Activated CD4-positive, alpha-beta T cell treated with anti-CD3 and anti-CD28 coated beads, Interleukin-2, amount 10 ng/mL, durations not matched to agents 24 days and 14 days (primary cell): ENCODE results near the gene SCFD1. TPM values are rescaled to one million over a fixed set of nuclear protein-coding genes. Genes with fewer than 3 reads are reported as not detected.
"Not testable (repeated sequence)": the region's sequence is repeated elsewhere in the genome, so short reads cannot be mapped to it uniquely, and the experiment has no call there.

ENCODE experiments used
- DNase-seq: peaks from one replicate; pipeline ENCODE4 v3.0.0; 2022
- H3K27ac Mint-ChIP-seq: one replicate; pipeline ENCODE4 v1.8.0; 2022; ENCODE audit warnings: mild to moderate bottlenecking, mixed read lengths
- H3K27me3 Mint-ChIP-seq: one replicate; pipeline ENCODE4 v1.8.0; 2022; ENCODE audit warnings: mixed read lengths
- H3K36me3 Mint-ChIP-seq: one replicate; pipeline ENCODE4 v1.8.0; 2022; ENCODE audit warnings: low read depth, mild to moderate bottlenecking, mixed read lengths
- H3K4me1 Mint-ChIP-seq: one replicate; pipeline ENCODE4 v1.8.0; 2021; ENCODE audit warnings: mixed read lengths
- H3K4me3 Mint-ChIP-seq: one replicate; pipeline ENCODE4 v1.8.0; 2022; ENCODE audit warnings: mild to moderate bottlenecking, moderate library complexity, mixed read lengths
- H3K9me3 Mint-ChIP-seq: one replicate; pipeline ENCODE4 v1.8.0; 2021; ENCODE audit warnings: mixed read lengths
- intact Hi-C: fragments of 100-400 bp; cut with micrococcal nuclease; formaldehyde crosslinking; loops from one replicate; pipeline ENCODE4 v1.15.1; 2023
- total RNA-seq: library from RNA; stranded (reverse); gene quantifications from 2 replicates; pipeline ENCODE4 v1.2.3, GENCODE V29; 2022

The SCFD1 gene, protein sequence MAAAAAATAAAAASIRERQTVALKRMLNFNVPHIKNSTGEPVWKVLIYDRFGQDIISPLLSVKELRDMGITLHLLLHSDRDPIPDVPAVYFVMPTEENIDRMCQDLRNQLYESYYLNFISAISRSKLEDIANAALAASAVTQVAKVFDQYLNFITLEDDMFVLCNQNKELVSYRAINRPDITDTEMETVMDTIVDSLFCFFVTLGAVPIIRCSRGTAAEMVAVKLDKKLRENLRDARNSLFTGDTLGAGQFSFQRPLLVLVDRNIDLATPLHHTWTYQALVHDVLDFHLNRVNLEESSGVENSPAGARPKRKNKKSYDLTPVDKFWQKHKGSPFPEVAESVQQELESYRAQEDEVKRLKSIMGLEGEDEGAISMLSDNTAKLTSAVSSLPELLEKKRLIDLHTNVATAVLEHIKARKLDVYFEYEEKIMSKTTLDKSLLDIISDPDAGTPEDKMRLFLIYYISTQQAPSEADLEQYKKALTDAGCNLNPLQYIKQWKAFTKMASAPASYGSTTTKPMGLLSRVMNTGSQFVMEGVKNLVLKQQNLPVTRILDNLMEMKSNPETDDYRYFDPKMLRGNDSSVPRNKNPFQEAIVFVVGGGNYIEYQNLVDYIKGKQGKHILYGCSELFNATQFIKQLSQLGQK
- 75.3 and 81.0 TPM in 2 replicates for total RNA-seq

DNA sequence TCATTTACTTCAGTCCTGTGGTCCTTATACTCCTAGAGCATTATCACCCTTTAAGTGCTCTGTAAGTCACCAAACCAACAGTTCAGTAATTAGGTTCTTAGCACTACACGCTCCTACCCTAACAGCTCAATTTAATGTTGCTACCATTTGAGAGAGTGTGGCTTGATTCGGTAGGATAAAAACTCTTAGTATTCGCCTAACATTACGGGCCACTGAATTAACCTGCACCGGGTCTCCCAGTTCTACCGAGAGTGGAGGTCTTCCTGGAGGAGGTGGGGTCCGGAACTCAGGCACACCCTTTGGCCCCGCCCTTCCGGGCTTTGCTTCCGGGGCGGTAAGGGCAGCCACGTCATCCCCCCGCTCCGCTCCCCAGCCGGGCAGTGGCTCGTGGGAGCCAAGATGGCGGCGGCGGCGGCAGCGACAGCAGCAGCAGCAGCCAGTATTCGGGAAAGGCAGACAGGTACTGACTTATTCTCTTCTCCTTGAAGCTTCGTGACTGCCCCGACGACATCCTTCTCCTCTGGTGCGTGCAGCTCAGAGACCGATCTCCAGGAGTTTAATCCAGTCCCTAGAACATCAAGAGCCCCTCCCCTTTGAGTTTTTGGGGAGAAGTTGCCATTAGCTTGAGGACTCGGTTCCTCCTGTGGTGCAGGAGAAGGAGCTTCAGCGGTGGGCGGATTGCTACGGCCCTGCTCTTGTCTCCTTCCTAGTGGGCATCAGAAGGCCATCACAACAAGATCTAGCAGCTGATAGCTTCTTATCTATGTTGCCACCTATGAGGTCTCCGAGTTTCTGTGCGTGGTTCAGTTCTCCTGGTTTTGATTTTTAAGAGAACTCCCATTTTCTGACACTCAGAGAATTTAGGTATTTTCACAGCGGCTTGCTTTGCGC lies at the start of gene SCFD1:
Gene SCFD1, plus strand, starts transcription at position 380 of the 891 bp plus-strand sequence. Its CDS starts 20 bp downstream, at position 400.
- Mint-ChIP-seq H3K27me3 (no peaks in the 10 kb centered on the region), H3K27ac (peak within 1 kb of the TSS; percentile 95), H3K36me3 (peaks cover 11% of the 10 kb centered on the region), H3K4me3 (peak within 1 kb of the TSS; percentile 87), H3K4me1 (peaks cover 32% of the 10 kb centered on the region), H3K9me3 (no peaks in the 10 kb centered on the region)
- peak; percentile 99 for DNase-seq
- intact Hi-C loops: loop anchor here (1.0 to 10.0 kb wide), 9 partner anchors 63 to 1580 kb away; partner anchors contain the start of genes ARHGAP5, DTD2, G2E3 and HECTD1

DNA sequence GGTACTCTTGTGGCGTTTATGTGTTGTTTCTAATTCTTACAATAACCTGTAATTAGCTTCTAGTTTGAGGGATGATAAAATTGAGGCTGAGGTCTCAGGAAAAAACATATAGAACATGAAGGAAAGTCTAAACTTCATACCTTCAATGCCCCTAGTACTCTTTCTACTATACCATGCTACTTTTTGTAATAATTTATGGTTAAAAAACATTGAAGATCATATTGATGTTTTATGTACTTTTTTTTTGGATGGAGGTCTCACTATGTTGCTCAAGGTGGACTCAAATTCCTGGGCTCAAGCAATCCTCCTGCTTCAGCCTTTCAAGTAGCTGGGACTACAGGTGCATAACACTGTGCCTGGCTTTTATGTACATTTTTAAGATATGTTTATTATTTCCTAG lies 49.3 kb upstream of the SCFD1 start:
- peaks cover 45% of the 10 kb centered on the region for H3K4me1 Mint-ChIP-seq
- H3K27ac Mint-ChIP-seq: no peak overlapping the region

DNA sequence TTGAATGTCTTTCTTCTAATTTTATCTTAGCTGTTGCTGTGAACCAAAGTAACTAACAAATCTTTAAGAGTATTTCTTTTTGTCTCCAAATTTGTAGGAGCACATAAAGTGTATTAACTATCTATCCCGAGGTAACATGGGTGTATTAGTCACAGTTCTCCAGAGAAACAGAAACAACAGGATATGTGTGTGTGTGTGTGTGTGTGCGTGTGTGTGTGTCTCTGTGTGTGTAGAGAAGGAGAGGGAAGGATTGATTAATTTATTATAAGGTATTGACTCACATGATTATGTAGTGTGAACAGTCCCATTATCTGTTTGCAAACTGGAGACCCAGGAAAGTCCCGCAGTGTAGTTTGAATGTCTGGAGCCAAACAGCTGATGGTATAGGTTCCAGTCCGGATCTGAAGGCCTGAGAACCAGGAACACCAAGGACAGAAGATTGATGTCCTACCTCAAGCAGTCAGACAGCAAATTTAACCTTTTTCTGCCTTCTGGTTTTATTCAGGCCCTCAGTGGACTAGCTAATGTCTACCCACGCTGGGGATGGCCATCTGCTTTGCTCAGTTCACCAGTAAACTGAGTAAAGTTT lies 48.8 kb upstream of the SCFD1 start:
- no peak overlapping the region for H3K4me3 Mint-ChIP-seq
- H3K27ac Mint-ChIP-seq: no peak overlapping the region
- H3K4me1 Mint-ChIP-seq: peaks cover 44% of the 10 kb centered on the region
- peaks cover 16% of the 10 kb centered on the region for H3K36me3 Mint-ChIP-seq
- no peaks in the 10 kb centered on the region for H3K27me3 Mint-ChIP-seq
- H3K9me3 Mint-ChIP-seq: peaks cover 5% of the 10 kb centered on the region
- intact Hi-C loops: no loop called here
- no peak for DNase-seq

More for the DNA sequence above, 49.3 kb upstream of the SCFD1 start:
- Mint-ChIP-seq H3K4me3 (no peak overlapping the region), H3K36me3 (peaks cover 14% of the 10 kb centered on the region), H3K9me3 (peaks cover 5% of the 10 kb centered on the region), H3K27me3 (no peaks in the 10 kb centered on the region)
- intact Hi-C loops: no loop called here
- DNase-seq: no peak

DNA sequence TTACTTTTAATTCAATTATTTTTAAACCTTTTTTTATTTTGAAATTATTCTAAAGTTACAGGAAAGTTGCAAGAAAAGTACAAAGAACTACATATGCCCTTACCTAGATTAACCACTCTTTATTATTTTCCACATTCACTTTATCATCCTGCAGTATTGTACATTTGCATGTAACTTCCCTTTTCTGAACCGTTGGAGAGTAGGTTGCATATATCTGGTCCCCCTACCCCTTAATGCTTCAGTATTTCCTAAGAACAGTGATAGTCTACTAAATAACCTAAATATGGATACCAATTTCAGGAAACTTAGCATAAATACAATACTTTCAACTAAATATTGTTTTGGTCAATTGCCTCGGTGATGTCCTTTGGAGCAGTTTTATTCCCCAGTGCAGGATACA lies 48.2 kb upstream of the SCFD1 start:
- H3K4me1 Mint-ChIP-seq: peaks cover 48% of the 10 kb centered on the region
- H3K9me3 Mint-ChIP-seq: peaks cover 8% of the 10 kb centered on the region
- no peak overlapping the region for H3K27ac Mint-ChIP-seq
- intact Hi-C loops: no loop called here
- no peak overlapping the region for H3K4me3 Mint-ChIP-seq
- DNase-seq: no peak
- peaks cover 18% of the 10 kb centered on the region for H3K36me3 Mint-ChIP-seq
- no peaks in the 10 kb centered on the region for H3K27me3 Mint-ChIP-seq

DNA sequence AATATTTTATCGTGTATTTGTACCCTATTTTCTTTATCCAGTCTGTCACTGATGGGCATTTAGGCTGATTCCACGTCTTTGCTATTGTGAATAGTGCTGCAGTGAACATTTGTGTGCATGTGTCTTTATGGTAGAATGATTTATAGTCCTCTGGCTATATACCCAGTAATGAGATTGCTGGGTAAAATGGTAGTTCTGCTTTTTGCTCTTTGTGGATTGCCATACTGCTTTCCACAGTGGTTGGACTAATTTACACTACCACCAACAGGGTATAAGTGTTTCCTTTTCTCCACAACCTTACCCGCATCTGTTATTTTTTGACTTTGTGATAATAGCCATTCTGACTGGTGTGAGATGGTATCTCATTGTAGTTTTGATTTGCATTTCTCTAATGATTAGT lies 47.3 kb upstream of the SCFD1 start:
- Mint-ChIP-seq H3K4me1 (peaks cover 42% of the 10 kb centered on the region), H3K36me3 (peaks cover 16% of the 10 kb centered on the region)
- H3K27me3 Mint-ChIP-seq, DNase-seq, H3K9me3 Mint-ChIP-seq, intact Hi-C loops, H3K27ac Mint-ChIP-seq, H3K4me3 Mint-ChIP-seq: not testable (repeated sequence)

DNA sequence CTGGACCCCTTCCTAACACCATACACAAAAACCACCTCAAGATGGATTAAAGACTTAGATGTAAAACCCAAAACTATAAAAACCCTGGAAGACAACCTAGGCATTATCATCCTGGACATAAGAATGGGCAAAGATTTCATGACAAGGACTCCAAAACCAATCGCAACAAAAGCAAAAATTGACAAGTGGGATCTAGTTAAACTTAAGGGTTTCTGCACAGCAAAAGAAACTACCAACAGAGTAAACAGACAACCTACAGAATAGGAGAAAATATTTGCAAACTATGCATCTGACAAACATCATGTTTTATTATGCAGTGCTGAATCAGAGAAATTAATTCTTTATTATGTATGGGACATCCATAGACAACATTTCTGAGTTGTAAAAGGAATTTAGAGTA lies 45.8 kb upstream of the SCFD1 start:
- H3K27ac Mint-ChIP-seq, H3K4me3 Mint-ChIP-seq, DNase-seq, H3K27me3 Mint-ChIP-seq, H3K9me3 Mint-ChIP-seq, intact Hi-C loops: not testable (repeated sequence)
- peaks cover 29% of the 10 kb centered on the region for H3K4me1 Mint-ChIP-seq
- peaks cover 16% of the 10 kb centered on the region for H3K36me3 Mint-ChIP-seq

DNA sequence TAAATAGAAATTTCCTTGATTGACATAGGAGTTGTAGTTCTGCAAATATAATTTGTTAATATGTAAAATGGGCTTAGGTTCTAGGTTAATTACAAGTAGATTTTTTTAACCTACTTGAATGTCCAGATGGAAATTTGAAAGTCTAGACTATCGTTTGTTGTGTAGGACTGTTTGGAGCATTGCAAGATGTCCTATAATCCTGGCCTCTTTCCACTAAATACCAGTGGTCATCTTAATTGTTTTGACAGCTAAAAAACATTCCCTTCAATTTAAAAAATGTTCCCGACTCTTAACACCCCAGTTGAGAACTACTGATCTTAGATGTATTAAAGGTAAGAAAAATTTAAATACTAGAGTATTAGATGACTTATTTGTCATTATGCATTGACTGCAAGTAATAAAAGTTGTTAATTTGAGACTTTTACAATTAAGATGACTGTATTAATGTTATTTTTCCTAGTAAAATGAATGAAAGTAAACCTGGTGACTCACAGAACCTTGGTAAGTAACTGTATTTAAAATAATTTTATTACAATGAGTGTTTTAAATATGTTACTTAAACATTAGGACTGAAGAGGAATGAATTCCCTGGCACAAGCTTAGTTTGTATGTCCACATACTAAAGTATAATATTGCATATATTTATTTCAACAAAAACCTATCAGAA lies 41.4 kb upstream of the SCFD1 start:
- Mint-ChIP-seq H3K4me1 (peaks cover 20% of the 10 kb centered on the region), H3K9me3 (peaks cover 26% of the 10 kb centered on the region), H3K4me3 (no peak overlapping the region), H3K36me3 (peaks cover 44% of the 10 kb centered on the region), H3K27ac (no peak overlapping the region), H3K27me3 (no peaks in the 10 kb centered on the region)
- no peak for DNase-seq
- intact Hi-C loops: no loop called here

DNA sequence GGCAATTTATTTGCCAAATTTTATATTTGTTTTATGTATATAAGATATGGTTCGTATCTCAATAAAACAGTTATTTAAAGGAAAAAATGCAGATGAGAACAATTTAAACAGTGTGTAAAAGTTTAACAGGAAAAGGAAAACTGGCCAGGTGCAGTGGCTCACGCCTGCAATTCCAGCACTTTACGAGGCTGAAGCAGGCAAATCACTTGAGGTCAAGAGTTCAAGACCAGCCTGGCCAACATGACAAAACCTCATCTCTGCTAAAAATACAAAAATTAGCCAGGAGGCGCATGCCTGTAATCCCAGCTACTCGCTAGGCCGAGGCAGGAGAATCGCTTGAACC lies 40.9 kb upstream of the SCFD1 start:
- peaks cover 22% of the 10 kb centered on the region for H3K4me1 Mint-ChIP-seq
- H3K4me3 Mint-ChIP-seq: no peak overlapping the region
- DNase-seq: no peak
- no peaks in the 10 kb centered on the region for H3K27me3 Mint-ChIP-seq
- H3K9me3 Mint-ChIP-seq: peaks cover 22% of the 10 kb centered on the region
- H3K36me3 Mint-ChIP-seq: peaks cover 45% of the 10 kb centered on the region
- intact Hi-C loops: no loop called here
- H3K27ac Mint-ChIP-seq: no peak overlapping the region

DNA sequence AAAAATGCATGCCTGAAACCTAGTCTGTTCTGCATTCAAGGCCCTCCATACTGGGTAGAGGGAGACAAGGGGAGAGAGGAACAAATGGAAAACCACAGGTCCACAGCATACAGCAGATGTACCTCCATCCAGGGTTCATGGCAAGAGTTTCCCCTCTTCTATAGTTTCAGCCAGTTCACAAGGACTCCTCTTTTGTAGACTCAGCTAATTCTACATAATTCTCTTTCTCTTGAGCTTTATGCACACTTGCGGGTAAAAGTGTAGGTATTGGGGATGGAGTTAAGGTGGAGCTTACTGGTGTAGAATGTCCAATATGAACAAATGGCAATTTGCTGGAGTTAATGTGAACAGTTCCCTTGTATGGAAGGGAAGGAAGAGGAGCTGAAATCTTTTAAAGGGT lies 39.7 kb upstream of the SCFD1 start:
- no peak for DNase-seq
- no peak overlapping the region for H3K4me3 Mint-ChIP-seq
- intact Hi-C loops: no loop called here
- no peaks in the 10 kb centered on the region for H3K27me3 Mint-ChIP-seq
- peaks cover 21% of the 10 kb centered on the region for H3K9me3 Mint-ChIP-seq
- H3K4me1 Mint-ChIP-seq: peaks cover 21% of the 10 kb centered on the region
- peaks cover 48% of the 10 kb centered on the region for H3K36me3 Mint-ChIP-seq
- H3K27ac Mint-ChIP-seq: no peak overlapping the region

DNA sequence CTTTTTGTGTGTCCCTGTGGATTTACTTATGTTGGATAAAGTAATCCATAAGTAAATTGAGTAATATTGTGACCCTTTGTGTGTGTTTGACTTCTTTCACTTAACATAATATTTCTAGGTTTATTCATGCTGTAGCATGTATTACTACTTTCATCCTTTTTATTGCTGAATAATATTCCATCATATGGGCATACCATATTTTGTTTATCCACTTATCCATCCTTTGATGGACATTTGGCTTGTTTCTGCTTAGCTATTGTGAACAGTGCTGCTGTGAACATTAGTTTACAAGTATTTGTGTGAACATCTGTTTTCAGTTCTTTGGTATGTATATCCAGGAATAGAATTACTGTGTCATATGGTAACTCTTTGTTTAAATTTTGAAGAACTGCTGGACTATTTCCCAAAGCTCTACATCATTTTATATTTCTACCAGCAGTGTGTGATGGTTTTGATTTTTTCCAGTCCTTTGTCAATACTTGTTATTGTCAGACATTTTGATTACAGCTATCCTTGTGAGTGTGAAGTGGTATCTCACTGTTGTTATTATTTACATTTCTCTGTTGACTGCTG lies 38.0 kb upstream of the SCFD1 start:
- intact Hi-C loops: no loop called here
- DNase-seq: no peak
- H3K27me3 Mint-ChIP-seq: no peaks in the 10 kb centered on the region
- H3K4me3 Mint-ChIP-seq: no peak overlapping the region
- no peak overlapping the region for H3K27ac Mint-ChIP-seq
- peaks cover 18% of the 10 kb centered on the region for H3K9me3 Mint-ChIP-seq
- H3K36me3 Mint-ChIP-seq: peaks cover 50% of the 10 kb centered on the region
- peaks cover 15% of the 10 kb centered on the region for H3K4me1 Mint-ChIP-seq

DNA sequence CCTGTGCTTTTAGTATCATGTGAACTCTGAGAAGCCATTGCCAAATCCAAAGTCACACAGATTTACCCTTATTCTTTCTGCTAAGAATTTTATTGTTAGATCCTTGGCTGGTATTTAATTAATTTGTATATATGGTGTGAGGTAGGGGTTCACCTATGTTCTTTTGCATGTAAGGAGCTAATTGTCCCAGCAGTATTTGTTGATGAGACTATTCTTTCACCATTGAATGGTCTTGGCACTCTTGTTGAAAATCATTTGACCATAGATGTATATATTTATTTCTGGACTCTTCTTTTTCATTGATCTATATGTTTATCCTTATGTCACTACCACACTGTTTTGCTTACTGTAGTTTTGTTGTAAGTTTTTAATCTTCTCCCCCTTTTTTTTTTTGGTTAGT lies 36.9 kb upstream of the SCFD1 start:
- H3K9me3 Mint-ChIP-seq: peaks cover 18% of the 10 kb centered on the region
- H3K4me1 Mint-ChIP-seq: peaks cover 18% of the 10 kb centered on the region
- intact Hi-C loops: no loop called here
- H3K27me3 Mint-ChIP-seq: no peaks in the 10 kb centered on the region
- DNase-seq: no peak
- H3K27ac Mint-ChIP-seq: no peak overlapping the region
- H3K36me3 Mint-ChIP-seq: peaks cover 58% of the 10 kb centered on the region
- H3K4me3 Mint-ChIP-seq: no peak overlapping the region

DNA sequence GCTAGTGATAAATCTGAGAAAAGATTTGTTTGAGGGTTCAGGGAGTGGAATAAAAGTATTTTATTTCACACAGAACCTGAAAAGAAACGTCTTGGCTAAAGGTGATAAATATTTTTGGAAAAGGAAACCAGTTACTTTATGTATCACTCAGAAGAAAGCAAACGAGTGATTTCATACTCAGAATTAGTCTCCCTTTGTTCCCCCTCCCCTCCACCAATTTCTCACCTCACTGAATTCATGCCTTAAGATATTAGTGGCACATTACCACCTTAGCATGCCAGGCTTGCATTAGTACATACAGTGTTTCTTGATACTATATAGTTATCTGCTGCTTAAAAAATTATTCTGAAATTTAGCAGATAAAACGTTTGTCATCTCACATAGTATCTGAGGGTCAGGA lies 35.0 kb upstream of the SCFD1 start:
- Mint-ChIP-seq H3K27me3 (no peaks in the 10 kb centered on the region), H3K4me1 (peaks cover 20% of the 10 kb centered on the region), H3K9me3 (peaks cover 18% of the 10 kb centered on the region), H3K27ac (no peak overlapping the region), H3K4me3 (no peak overlapping the region), H3K36me3 (peaks cover 67% of the 10 kb centered on the region)
- intact Hi-C loops: no loop called here
- DNase-seq: no peak

DNA sequence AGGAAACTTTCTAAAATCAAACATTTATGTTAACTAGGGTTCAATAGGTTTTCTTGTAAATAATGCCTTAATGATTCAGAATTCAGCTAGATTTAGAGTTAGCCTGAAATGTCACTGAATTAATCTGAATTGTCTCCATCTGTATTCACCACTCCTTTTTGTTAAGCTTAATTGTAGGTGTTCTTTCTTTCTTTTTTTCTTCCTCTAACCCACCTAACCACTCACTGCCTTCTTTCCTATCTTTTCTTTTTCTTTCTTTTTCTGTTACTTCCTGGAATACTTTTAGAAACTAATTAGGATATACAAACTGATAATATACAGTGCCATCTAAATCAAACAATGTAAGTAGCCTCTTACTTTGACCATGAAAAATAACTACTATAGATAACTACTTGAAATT lies 33.2 kb upstream of the SCFD1 start:
- H3K27ac Mint-ChIP-seq: no peak overlapping the region
- intact Hi-C loops: no loop called here
- peaks cover 58% of the 10 kb centered on the region for H3K36me3 Mint-ChIP-seq
- H3K9me3 Mint-ChIP-seq: peaks cover 10% of the 10 kb centered on the region
- H3K4me1 Mint-ChIP-seq: peaks cover 18% of the 10 kb centered on the region
- no peak for DNase-seq
- H3K4me3 Mint-ChIP-seq: no peak overlapping the region
- H3K27me3 Mint-ChIP-seq: no peaks in the 10 kb centered on the region
